NCI-H2227 treated with DMSO at 0.1 percent for 48 hours (cell line): Measurements from ENCODE around the gene UPK3BL2.
"Not testable (repeated sequence)": the region's sequence is repeated elsewhere in the genome, so short reads cannot be mapped to it uniquely, and the experiment has no call there.

Experiments used
- DNase-seq: peaks from one replicate; lab custom pipeline; 2025; lab: John Stamatoyannopoulos, UW

The UPK3BL2 gene

GRCh38 chr7:102527822-102528793 is 15.4 kb downstream of the UPK3BL2 start:
- not testable (repeated sequence) for DNase-seq

- DNase-seq, result not testable (repeated sequence)
Measured at GRCh38 chr7:102527182-102527581, 16.3 kb downstream of the UPK3BL2 start.

- not testable (repeated sequence) for DNase-seq
Measured at GRCh38 chr7:102524803-102525202, 18.7 kb downstream of the UPK3BL2 start.

GRCh38 chr7:102520797-102521196 is 22.7 kb downstream of the UPK3BL2 start:
- not testable (repeated sequence) for DNase-seq

- DNase-seq, result not testable (repeated sequence)
Measured at GRCh38 chr7:102517550-102518147, 25.8 kb downstream of the UPK3BL2 start, which contains the start of gene RASA4B. RASA4B (minus strand) TSS chr7:102517777; CDS start chr7:102517710, 67 bp downstream.

GRCh38 chr7:102516951-102517350 is 26.5 kb downstream of the UPK3BL2 start:
- DNase-seq, result not testable (repeated sequence)

- not testable (repeated sequence) for DNase-seq
Measured at GRCh38 chr7:102515889-102516288, 27.6 kb downstream of the UPK3BL2 start.

GRCh38 chr7:102514881-102515721 is 28.4 kb downstream of the UPK3BL2 start:
- not testable (repeated sequence) for DNase-seq

- DNase-seq, result not testable (repeated sequence)
Measured at GRCh38 chr7:102512642-102513221, 30.8 kb downstream of the UPK3BL2 start.

- DNase-seq, result not testable (repeated sequence)
Measured at GRCh38 chr7:102511860-102512522, 31.5 kb downstream of the UPK3BL2 start.

- DNase-seq, result not testable (repeated sequence)
Measured at GRCh38 chr7:102510575-102510974, 32.9 kb downstream of the UPK3BL2 start.

GRCh38 chr7:102507410-102508088 is 35.9 kb downstream of the UPK3BL2 start:
- not testable (repeated sequence) for DNase-seq

- not testable (repeated sequence) for DNase-seq
Measured at GRCh38 chr7:102505298-102506185, 38.0 kb downstream of the UPK3BL2 start.

- DNase-seq, result not testable (repeated sequence)
Measured at GRCh38 chr7:102503141-102503540, 40.4 kb downstream of the UPK3BL2 start.

GRCh38 chr7:102498321-102498720 is 45.2 kb downstream of the UPK3BL2 start:
- DNase-seq, result not testable (repeated sequence)

- DNase-seq, result not testable (repeated sequence)
Measured at GRCh38 chr7:102497308-102497707, 46.2 kb downstream of the UPK3BL2 start.

- DNase-seq, result not testable (repeated sequence)
Measured at GRCh38 chr7:102496861-102497260, 46.6 kb downstream of the UPK3BL2 start.

- not testable (repeated sequence) for DNase-seq
Measured at GRCh38 chr7:102494473-102495149, 48.9 kb downstream of the UPK3BL2 start.

GRCh38 chr7:102494026-102494425 is 49.5 kb downstream of the UPK3BL2 start:
- not testable (repeated sequence) for DNase-seq
